ENCODE results near the gene WNT5A. TPM values are rescaled to one million over a fixed set of nuclear protein-coding genes. Genes with fewer than 3 reads are reported as not detected.
A peak's percentile ranks its signal among the peaks of the same experiment; 100 is the strongest.

WNT5A gene
- total and polyA plus RNA-seq, 4 donors = 5.8 to 22.2 (median 11.2) TPM

GRCh38 chr3:55449527-55449926 lies 37.6 kb downstream of the WNT5A start:
- Histone ChIP-seq H3K4me3 (no peak overlapping the region), H3K27me3 (ENCODE audit: control insufficient read depth in 3 of 3, insufficient read depth in 3 of 3, low read length in 2 of 3) (peaks cover 0 to 3% (median 0%) of the 10 kb centered on the region in 3 donors), H3K4me1 (ENCODE audit: control insufficient read depth in 5 of 5, insufficient read depth in 5 of 5, low read length in 5 of 5) (no peaks in the 10 kb centered on the region), H3K9me3 (ENCODE audit: control insufficient read depth in 4 of 4, insufficient read depth in 3 of 4, low read length in 3 of 4) (no peaks in the 10 kb centered on the region), H3K36me3 (ENCODE audit: control insufficient read depth in 4 of 4, insufficient read depth in 4 of 4, low read length in 4 of 4) (no peaks in the 10 kb centered on the region), H3K27ac (ENCODE audit: low read depth in 1 of 2, low read length in 1 of 2) (no peak overlapping the region), H3K9ac (ENCODE audit: insufficient read depth in 1 of 2, low read length in 2 of 2) (no peak overlapping the region)
- TF ChIP-seq, protein P1, sequence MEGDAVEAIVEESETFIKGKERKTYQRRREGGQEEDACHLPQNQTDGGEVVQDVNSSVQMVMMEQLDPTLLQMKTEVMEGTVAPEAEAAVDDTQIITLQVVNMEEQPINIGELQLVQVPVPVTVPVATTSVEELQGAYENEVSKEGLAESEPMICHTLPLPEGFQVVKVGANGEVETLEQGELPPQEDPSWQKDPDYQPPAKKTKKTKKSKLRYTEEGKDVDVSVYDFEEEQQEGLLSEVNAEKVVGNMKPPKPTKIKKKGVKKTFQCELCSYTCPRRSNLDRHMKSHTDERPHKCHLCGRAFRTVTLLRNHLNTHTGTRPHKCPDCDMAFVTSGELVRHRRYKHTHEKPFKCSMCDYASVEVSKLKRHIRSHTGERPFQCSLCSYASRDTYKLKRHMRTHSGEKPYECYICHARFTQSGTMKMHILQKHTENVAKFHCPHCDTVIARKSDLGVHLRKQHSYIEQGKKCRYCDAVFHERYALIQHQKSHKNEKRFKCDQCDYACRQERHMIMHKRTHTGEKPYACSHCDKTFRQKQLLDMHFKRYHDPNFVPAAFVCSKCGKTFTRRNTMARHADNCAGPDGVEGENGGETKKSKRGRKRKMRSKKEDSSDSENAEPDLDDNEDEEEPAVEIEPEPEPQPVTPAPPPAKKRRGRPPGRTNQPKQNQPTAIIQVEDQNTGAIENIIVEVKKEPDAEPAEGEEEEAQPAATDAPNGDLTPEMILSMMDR (IDR thresholded peaks at IDR 0.05; ENCODE audit: control extremely low read depth, extremely low read depth) = no peak
- no peak for DNase-seq
- 53 to 76% methylated on average over 1 of the region's 1 CpG for WGBS, 2 donors
- no peak for ATAC-seq (ENCODE audit: insufficient read depth, low FRiP score)

- Histone ChIP-seq H3K4me3 (no peak overlapping the region), H3K27ac (ENCODE audit: low read depth in 1 of 2, low read length in 1 of 2) (no peak overlapping the region), H3K4me1 (ENCODE audit: control insufficient read depth in 5 of 5, insufficient read depth in 5 of 5, low read length in 5 of 5) (no peaks in the 10 kb centered on the region), H3K9ac (ENCODE audit: insufficient read depth in 1 of 2, low read length in 2 of 2) (no peak overlapping the region), H3K27me3 (ENCODE audit: control insufficient read depth in 3 of 3, insufficient read depth in 3 of 3, low read length in 2 of 3) (no peaks in the 10 kb centered on the region), H3K36me3 (ENCODE audit: control insufficient read depth in 4 of 4, insufficient read depth in 4 of 4, low read length in 4 of 4) (no peaks in the 10 kb centered on the region), H3K9me3 (ENCODE audit: control insufficient read depth in 4 of 4, insufficient read depth in 3 of 4, low read length in 3 of 4) (no peaks in the 10 kb centered on the region)
- ATAC-seq (ENCODE audit: insufficient read depth, low FRiP score) (no peak), DNase-seq (no peak)
- TF ChIP-seq, protein P1 (IDR thresholded peaks at IDR 0.05; ENCODE audit: control extremely low read depth, extremely low read depth) = no peak
- WGBS, 2 donors = 75 to 76% methylated on average over 7 of the region's 7 CpGs
Measured at GRCh38 chr3:55446850-55447249, 40.3 kb downstream of the WNT5A start.

- Histone ChIP-seq H3K27me3 (ENCODE audit: control insufficient read depth in 3 of 3, insufficient read depth in 3 of 3, low read length in 2 of 3) (no peaks in the 10 kb centered on the region), H3K4me1 (ENCODE audit: control insufficient read depth in 5 of 5, insufficient read depth in 5 of 5, low read length in 5 of 5) (no peaks in the 10 kb centered on the region), H3K4me3 (no peak overlapping the region), H3K27ac (ENCODE audit: low read depth in 1 of 2, low read length in 1 of 2) (no peak overlapping the region), H3K36me3 (ENCODE audit: control insufficient read depth in 4 of 4, insufficient read depth in 4 of 4, low read length in 4 of 4) (no peaks in the 10 kb centered on the region), H3K9me3 (ENCODE audit: control insufficient read depth in 4 of 4, insufficient read depth in 3 of 4, low read length in 3 of 4) (no peaks in the 10 kb centered on the region), H3K9ac (ENCODE audit: insufficient read depth in 1 of 2, low read length in 2 of 2) (no peak overlapping the region)
- TF ChIP-seq, protein P1 (IDR thresholded peaks at IDR 0.05; ENCODE audit: control extremely low read depth, extremely low read depth) = no peak
- WGBS, 2 donors = 60 to 85% methylated on average over 6 of the region's 6 CpGs
- ATAC-seq (ENCODE audit: insufficient read depth, low FRiP score) = peak; percentile 68
- DNase-seq = peak in 2 of 3 donors; percentile 24 to 48
Measured at GRCh38 chr3:55445551-55445950, 41.6 kb downstream of the WNT5A start.

DNA sequence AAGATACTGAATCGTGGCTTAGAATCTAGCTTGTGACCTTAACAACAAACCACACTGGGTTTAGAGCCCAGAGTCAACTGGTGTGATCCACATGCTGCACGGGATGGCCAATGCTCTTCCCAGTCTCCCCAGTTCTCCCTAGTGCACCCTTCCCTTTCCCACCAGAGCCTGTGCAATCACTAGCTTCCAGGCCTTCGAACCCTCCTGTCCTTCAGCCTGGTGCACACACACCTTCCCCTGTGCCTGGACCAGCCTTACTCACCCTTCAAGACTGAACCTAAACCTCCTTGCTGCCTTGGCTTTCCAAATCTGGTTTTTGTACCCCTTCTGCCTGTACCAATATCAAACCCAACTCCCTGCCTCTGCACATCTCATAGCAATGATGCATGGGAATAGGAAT lies 43.8 kb downstream of the WNT5A start:
- ATAC-seq (ENCODE audit: insufficient read depth, low FRiP score) (no peak), DNase-seq (no peak)
- 85 to 88% methylated on average over 3 of the region's 3 CpGs for WGBS, 2 donors
- Histone ChIP-seq H3K27ac (ENCODE audit: low read depth in 1 of 2, low read length in 1 of 2) (no peak overlapping the region), H3K4me3 (no peak overlapping the region), H3K9me3 (ENCODE audit: control insufficient read depth in 4 of 4, insufficient read depth in 3 of 4, low read length in 3 of 4) (no peaks in the 10 kb centered on the region), H3K9ac (ENCODE audit: insufficient read depth in 1 of 2, low read length in 2 of 2) (no peak overlapping the region), H3K4me1 (ENCODE audit: control insufficient read depth in 5 of 5, insufficient read depth in 5 of 5, low read length in 5 of 5) (no peaks in the 10 kb centered on the region), H3K27me3 (ENCODE audit: control insufficient read depth in 3 of 3, insufficient read depth in 3 of 3, low read length in 2 of 3) (no peaks in the 10 kb centered on the region), H3K36me3 (ENCODE audit: control insufficient read depth in 4 of 4, insufficient read depth in 4 of 4, low read length in 4 of 4) (no peaks in the 10 kb centered on the region)
- TF ChIP-seq, protein P1 (IDR thresholded peaks at IDR 0.05; ENCODE audit: control extremely low read depth, extremely low read depth) = no peak
